H1 (cell line): ENCODE results near the gene ANKRD11. TPM values are rescaled to one million over a fixed set of nuclear protein-coding genes. Genes with fewer than 3 reads are reported as not detected.

Experiments used
- CTCF ChIA-PET: fragments of 300-600 bp; sonication (Branson Sonifier 250); formaldehyde crosslinking; loops from one replicate; lab custom pipeline; 2021; ENCODE audit not compliant: partially characterized antibody; lab: Charles Lee
- POLR2A ChIA-PET: fragments of 300-600 bp; sonication (Branson Sonifier 250); formaldehyde crosslinking; loops from one replicate; lab custom pipeline; 2021; ENCODE audit warnings: inconsistent platforms; ENCODE audit not compliant: partially characterized antibody; lab: Charles Lee
- DNase-seq, 2 experiments: peaks; one replicate each; pipeline versions ENCODE4 v3.0.0 to v3.0.0-alpha.2; 2010 to 2022; ENCODE audit warnings: low spot score in 2 of 2, low read depth in 1 of 2, mixed read lengths in 1 of 2
- FAIRE-seq: peaks from 2 replicates; lab custom pipeline; 2011; peaks lifted over from hg19 to GRCh38; lab: Jason Lieb, UNC
- H2AFZ ChIP-seq: 2 replicates; pipeline ENCODE4 v1.8.1; 2012; ENCODE audit warnings: low read length, inconsistent platforms
- H2AK5ac ChIP-seq: 2 replicates; pipeline ENCODE4 v1.6.1; 2013; ENCODE audit warnings: low read depth, low read length
- H2BK120ac ChIP-seq: replicated peaks from 2 replicates; pipeline ENCODE3; 2013; ENCODE audit warnings: low read depth, low read length, inconsistent platforms
- H2BK12ac ChIP-seq: 2 replicates; pipeline ENCODE4 v1.6.1; 2013; ENCODE audit warnings: low read depth, low read length
- H2BK15ac ChIP-seq: 2 replicates; pipeline ENCODE4 v1.6.1; 2013; ENCODE audit warnings: low read length
- H2BK20ac ChIP-seq: 2 replicates; pipeline ENCODE4 v1.6.1; 2013; ENCODE audit warnings: low read length
- H2BK5ac ChIP-seq: 2 replicates; pipeline ENCODE4 v1.6.1; 2013; ENCODE audit warnings: low read depth, low read length
- H3K14ac ChIP-seq: 2 replicates; pipeline ENCODE4 v1.6.1; 2013; ENCODE audit warnings: inconsistent platforms; ENCODE audit not compliant: insufficient read length
- H3K18ac ChIP-seq: 2 replicates; pipeline ENCODE4 v1.6.1; 2013; ENCODE audit warnings: low read length; ENCODE audit errors: extremely low read depth
- H3K23ac ChIP-seq: 2 replicates; pipeline ENCODE4 v1.6.1; 2013; ENCODE audit warnings: inconsistent platforms; ENCODE audit not compliant: insufficient read length
- H3K23me2 ChIP-seq: 2 replicates; pipeline ENCODE4 v1.6.1; 2013; ENCODE audit warnings: low read depth, low read length
- H3K27ac ChIP-seq: 2 replicates; pipeline ENCODE4 v1.6.1; 2011; ENCODE audit warnings: low read depth, low read length, inconsistent platforms
- H3K27me3 ChIP-seq, 4 experiments: replicated peaks in 1 of 4; 1 replicate in 1 of 4; 2 replicates in 3 of 4; pipeline versions ENCODE4 v1.6.1 to v1.8.1; 2011 to 2013; ENCODE audit warnings: low read length in 3 of 4, mild to moderate bottlenecking in 3 of 4, inconsistent platforms in 2 of 4, mixed read lengths in 2 of 4, moderate library complexity in 1 of 4; ENCODE audit not compliant: control insufficient read depth in 3 of 4, insufficient read depth in 3 of 4; ENCODE audit errors: extremely low read depth in 1 of 4
- H3K36me3 ChIP-seq, 4 experiments: 2 replicates each; pipeline versions ENCODE4 v1.6.1 to v1.8.1; 2011 to 2013; ENCODE audit warnings: mild to moderate bottlenecking in 4 of 4, low read length in 3 of 4, moderate library complexity in 2 of 4, control low read depth in 1 of 4, inconsistent platforms in 1 of 4; ENCODE audit not compliant: insufficient read depth in 4 of 4, control insufficient read depth in 2 of 4
- H3K4ac ChIP-seq: replicated peaks from 2 replicates; pipeline ENCODE3; 2013; ENCODE audit warnings: low read length, low read depth, mixed read lengths, inconsistent platforms; ENCODE audit not compliant: insufficient read length
- H3K4me1 ChIP-seq, 4 experiments: replicated peaks in 1 of 4; 1 replicate in 1 of 4; 2 replicates in 3 of 4; pipeline versions ENCODE4 v1.6.1 to v1.8.1; 2011 to 2013; ENCODE audit warnings: low read length in 3 of 4, inconsistent platforms in 2 of 4, mixed read lengths in 1 of 4; ENCODE audit not compliant: insufficient read depth in 4 of 4, control insufficient read depth in 3 of 4
- H3K4me2 ChIP-seq, 2 experiments: 2 replicates each; pipeline versions ENCODE4 v1.6.1 to v1.8.1; 2011 to 2013; ENCODE audit warnings: low read depth in 2 of 2, low read length in 2 of 2, control low read depth in 1 of 2, inconsistent platforms in 1 of 2, mild to moderate bottlenecking in 1 of 2; ENCODE audit not compliant: insufficient read depth in 1 of 2
- H3K4me3 ChIP-seq, 4 experiments: fragments of 200-600, 300-600 bp in 1 of 4; sonication (generic), shearing (Covaris generic), sonication (Bioruptor Twin) in 1 of 4; 2 replicates each; pipeline versions ENCODE4 v1.5.1 to v1.8.1; 2011 to 2016; ENCODE audit warnings: low read length in 4 of 4, low read depth in 3 of 4, control low read depth in 2 of 4, inconsistent platforms in 2 of 4, mild to moderate bottlenecking in 2 of 4, mixed read lengths in 1 of 4, moderate library complexity in 1 of 4; ENCODE audit not compliant: insufficient read depth in 2 of 4; ENCODE audit errors: extremely low read depth in 1 of 4
- H3K56ac ChIP-seq: replicated peaks from 2 replicates; pipeline ENCODE3; 2013; ENCODE audit warnings: low read depth, mild to moderate bottlenecking, mixed read lengths, low read length, inconsistent platforms; ENCODE audit not compliant: insufficient read length
- H3K79me1 ChIP-seq: 2 replicates; pipeline ENCODE4 v1.6.1; 2013; ENCODE audit warnings: low read depth, low read length, control low read depth
- H3K79me2 ChIP-seq, 2 experiments: 2 replicates each; pipeline versions ENCODE4 v1.6.1 to v1.8.1; 2012 to 2013; ENCODE audit warnings: low read length in 2 of 2, mild to moderate bottlenecking in 2 of 2, inconsistent platforms in 1 of 2; ENCODE audit not compliant: insufficient read depth in 2 of 2, control insufficient read depth in 1 of 2
- H3K9ac ChIP-seq, 4 experiments: replicated peaks in 1 of 4; 1 replicate in 1 of 4; 2 replicates in 3 of 4; pipeline versions ENCODE4 v1.6.1 to v1.8.1; 2011 to 2013; ENCODE audit warnings: low read depth in 3 of 4, low read length in 3 of 4, control low read depth in 2 of 4, mild to moderate bottlenecking in 2 of 4, moderate library complexity in 2 of 4, inconsistent platforms in 1 of 4; ENCODE audit errors: extremely low read depth in 1 of 4
- H3K9me3 ChIP-seq, 2 experiments: 2 replicates each; pipeline versions ENCODE4 v1.6.1 to v1.8.1; 2012 to 2013; ENCODE audit warnings: mild to moderate bottlenecking in 2 of 2, moderate library complexity in 2 of 2, control low read depth in 1 of 2, inconsistent platforms in 1 of 2, low read depth in 1 of 2, low read length in 1 of 2, mixed read lengths in 1 of 2; ENCODE audit not compliant: insufficient read depth in 2 of 2
- H4K20me1 ChIP-seq, 2 experiments: replicated peaks in 1 of 2; 2 replicates each; pipeline versions ENCODE3 to v1.8.1; 2011 to 2013; ENCODE audit warnings: inconsistent platforms in 2 of 2, low read length in 2 of 2, mild to moderate bottlenecking in 1 of 2; ENCODE audit not compliant: insufficient read depth in 2 of 2, control insufficient read depth in 1 of 2
- H4K5ac ChIP-seq: 2 replicates; pipeline ENCODE4 v1.6.1; 2013; ENCODE audit warnings: low read length, low read depth, mixed read lengths, inconsistent platforms; ENCODE audit not compliant: insufficient read length
- H4K8ac ChIP-seq: 2 replicates; pipeline ENCODE4 v1.8.0; 2013; ENCODE audit warnings: mild to moderate bottlenecking, moderate library complexity, low read length, inconsistent platforms; ENCODE audit not compliant: insufficient read depth; ENCODE audit errors: extremely low read depth
- H4K91ac ChIP-seq: replicated peaks from 2 replicates; pipeline ENCODE3; 2013; ENCODE audit warnings: low read length, mixed read lengths, inconsistent platforms; ENCODE audit not compliant: insufficient read length
- E2F6 ChIP-seq: IDR thresholded peaks from 2 replicates; pipeline ENCODE4 v1.6.1; 2012; ENCODE audit warnings: inconsistent platforms
- EGR1 ChIP-seq: IDR thresholded peaks from 2 replicates; pipeline ENCODE4 v1.6.1; 2011; ENCODE audit warnings: low read depth, low read length, borderline replicate concordance
- SIN3A ChIP-seq, 2 experiments: IDR thresholded peaks in 1 of 2; conservative IDR thresholded peaks in 1 of 2; 2 replicates each; pipeline ENCODE4 v1.6.1; 2011 to 2012; ENCODE audit warnings: low read length in 2 of 2, improper control_type of control experiment in 1 of 2, low read depth in 1 of 2, mild to moderate bottlenecking in 1 of 2
- SP1 ChIP-seq: IDR thresholded peaks from 2 replicates; pipeline ENCODE4 v1.6.1; 2011; ENCODE audit warnings: low read depth, low read length
- SP2 ChIP-seq: IDR thresholded peaks from 2 replicates; pipeline ENCODE4 v1.6.1; 2012; ENCODE audit warnings: mild to moderate bottlenecking, low read length, inconsistent platforms
- WGBS, 2 experiments: shearing (Covaris generic) in 1 of 2; methylation state at CpG; one replicate each; pipeline versions ENCODE4 v1.1.6 to v1.1.7; 2013 to 2015; ENCODE audit warnings: low lambda C conversion rate in 2 of 2, mixed read lengths in 2 of 2, inconsistent platforms in 1 of 2, low coverage in 1 of 2, missing lambda C conversion rate in 1 of 2; ENCODE audit not compliant: insufficient replicate concordance in 2 of 2, insufficient coverage in 1 of 2, insufficient read length in 1 of 2; ENCODE audit errors: extremely low coverage in 1 of 2, missing lambda C conversion rate in 1 of 2; 5-methylcytosine and 5-hydroxymethylcytosine counted together
- polyA plus RNA-seq, 7 experiments: library from polyadenylated mRNA; depleted of rRNA in 3 of 7; stranded (reverse) in 5 of 7; unstranded in 2 of 7; fragments of >200 nt in 5 of 7; fragments of 200-250 nt in 2 of 7; gene quantifications; 1 replicate in 5 of 7; 2 replicates in 1 of 7; 4 replicates in 1 of 7; pipeline versions ENCODE4 v1.2.1 to v1.2.3, GENCODE V29; 2011 to 2013; ENCODE audit warnings: missing spikeins in 2 of 7, mixed read lengths in 2 of 7
- total RNA-seq: library from RNA; stranded (reverse); fragmentation: NEBNext Ultra II Directional; extraction: Animal tissue kit (Norgen Biotek cat#: 25700); gene quantifications from 2 replicates; pipeline ENCODE4 v1.2.1, GENCODE V29; 2021

The ANKRD11 gene
- total and polyA plus RNA-seq, 2 of the 8 experiments (the other 6 are each of a cell fraction or from before 2014, with no cell fraction given), result 46.5 to 142 TPM

DNA sequence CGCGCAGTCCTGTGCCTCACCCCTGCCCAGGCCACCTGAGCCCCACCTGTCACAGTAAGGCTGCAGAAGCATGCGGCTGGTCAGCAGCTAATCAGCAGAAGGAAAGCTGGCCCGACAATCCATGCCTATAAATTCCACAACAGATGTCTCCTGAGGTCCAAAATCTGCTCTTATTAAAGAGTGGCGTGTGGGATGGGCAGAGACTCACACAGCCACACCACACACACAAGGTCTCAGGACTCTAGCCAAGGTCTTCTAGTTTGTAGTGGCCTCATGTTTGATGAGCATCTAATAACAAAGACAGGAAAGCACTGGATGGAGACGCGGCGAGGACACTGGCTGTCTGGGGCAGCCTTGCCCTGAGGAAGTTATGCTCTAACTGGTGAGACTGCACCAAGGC lies 55.9 kb downstream of the ANKRD11 start:
- 93% methylated on average over 8 of the region's 8 CpGs; no CpG with 5 or more reads in 1 of the 2 experiments for WGBS, 2 experiments
- Histone ChIP-seq H4K8ac (no peak overlapping the region), H4K20me1 (peaks cover 56 to 60% of the 10 kb centered on the region in 2 experiments), H3K27me3 (no peaks in the 10 kb centered on the region), H2AFZ (no peak overlapping the region), H3K79me2 (peaks cover 63 to 92% of the 10 kb centered on the region in 2 experiments), H2BK12ac (no peak overlapping the region), H3K4ac (no peak overlapping the region), H2AK5ac (no peak overlapping the region), H2BK120ac (no peak overlapping the region), H3K36me3 (peaks cover 0 to 2% (median 0%) of the 10 kb centered on the region in 4 experiments; a peak in 1 of 8 replicates), H3K14ac (no peak overlapping the region), H3K27ac (no peak overlapping the region), H3K4me2 (no peak overlapping the region), H4K5ac (no peak overlapping the region), H3K23me2 (no peaks in the 10 kb centered on the region), H2BK20ac (no peak overlapping the region), H3K4me3 (no peak overlapping the region), H3K79me1 (peaks cover 43% of the 10 kb centered on the region), H3K23ac (no peak overlapping the region), H3K18ac (no peak overlapping the region), H2BK5ac (no peak overlapping the region; the same call in 1 of the 2 replicates), H3K4me1 (peaks cover 3 to 26% (median 9%) of the 10 kb centered on the region in 4 experiments), H3K9ac (no peak overlapping the region), H4K91ac (no peak overlapping the region), H2BK15ac (no peak overlapping the region), H3K56ac (no peak overlapping the region), H3K9me3 (no peaks in the 10 kb centered on the region)
- TF ChIP-seq E2F6 (no peak), SP1 (no peak), SIN3A (conservative IDR thresholded peaks at IDR 0.05 in 1 of 2, IDR thresholded peaks at IDR 0.05 in 1 of 2; ENCODE audit: low read depth in 1 of 2, low read length in 2 of 2) (no peak), SP2 (no peak), EGR1 (no peak)
- ChIA-PET POLR2A (interaction anchor here (1.2 to 5.5 kb wide), 6 partner anchors 8 to 54 kb away, joined by 3 to 21 read pairs (median 6); no protein-coding TSS in a partner anchor), CTCF (interaction anchor here (1.0 to 1.8 kb wide), 6 partner anchors 8 to 125 kb away, joined by 3 to 4 read pairs (median 3); no protein-coding TSS in a partner anchor)
- no peak for DNase-seq
- FAIRE-seq, result no peak
